ENCODE measurements around the gene GRK4.
A peak's percentile ranks its signal among the peaks of the same experiment; 100 is the strongest.
"Not testable (repeated sequence)": the region's sequence is repeated elsewhere in the genome, so short reads cannot be mapped to it uniquely, and the experiment has no call there.

Gene GRK4

GRCh38 chr4:2962614-2963174, 677 bp upstream of the GRK4 start:
- peak; percentile 27 for DNase-seq

GRCh38 chr4:2963966-2964471, 648 bp downstream of the GRK4 start:
- DNase-seq: peak; percentile 53

GRCh38 chr4:2964706-2965258, 1.4 kb downstream of the GRK4 start:
- no peak for DNase-seq

- DNase-seq: no peak
Observed at GRCh38 chr4:2965262-2965661, 1.9 kb downstream of the GRK4 start.

- DNase-seq: no peak
Observed at GRCh38 chr4:2968381-2968780, 5.0 kb downstream of the GRK4 start.

GRCh38 chr4:2971275-2971674, 7.9 kb downstream of the GRK4 start:
- no peak for DNase-seq

GRCh38 chr4:2977211-2978088, 14.1 kb downstream of the GRK4 start:
- peak; percentile 74 for DNase-seq

GRCh38 chr4:2981256-2981819, 18.0 kb downstream of the GRK4 start:
- DNase-seq: no peak

- DNase-seq: no peak
Observed at GRCh38 chr4:2982012-2982411, 18.6 kb downstream of the GRK4 start.

GRCh38 chr4:2983715-2984114, 20.3 kb downstream of the GRK4 start:
- DNase-seq: not testable (repeated sequence)

- DNase-seq: no peak
Observed at GRCh38 chr4:2991243-2991642, 27.9 kb downstream of the GRK4 start.

- DNase-seq: no peak
Observed at GRCh38 chr4:2994917-2995316, 31.5 kb downstream of the GRK4 start.

- DNase-seq: no peak
Observed at GRCh38 chr4:2995546-2996265, 32.3 kb downstream of the GRK4 start.

- DNase-seq: no peak
Observed at GRCh38 chr4:2996415-2996814, 33.0 kb downstream of the GRK4 start.

- no peak for DNase-seq
Observed at GRCh38 chr4:3007724-3008123, 44.4 kb downstream of the GRK4 start.

- peak; percentile 27 for DNase-seq
Observed at GRCh38 chr4:3009422-3009821, 46.1 kb downstream of the GRK4 start.

- DNase-seq: no peak
Observed at GRCh38 chr4:3010577-3010976, 47.2 kb downstream of the GRK4 start.

GRCh38 chr4:3010998-3011397, 47.6 kb downstream of the GRK4 start:
- no peak for DNase-seq

- no peak for DNase-seq
Observed at GRCh38 chr4:3011456-3012220, 48.3 kb downstream of the GRK4 start.

GRCh38 chr4:3013323-3013722, 50.0 kb downstream of the GRK4 start:
- no peak for DNase-seq

- DNase-seq: no peak
Observed at GRCh38 chr4:3013839-3014350, 50.5 kb downstream of the GRK4 start.

GRCh38 chr4:3016961-3017360, 53.6 kb downstream of the GRK4 start:
- DNase-seq: no peak

Data from inflammatory macrophage treated with lipopolysaccharide for 4 hours (primary cell).